ENCODE results near the gene FLRT2.

DNA sequence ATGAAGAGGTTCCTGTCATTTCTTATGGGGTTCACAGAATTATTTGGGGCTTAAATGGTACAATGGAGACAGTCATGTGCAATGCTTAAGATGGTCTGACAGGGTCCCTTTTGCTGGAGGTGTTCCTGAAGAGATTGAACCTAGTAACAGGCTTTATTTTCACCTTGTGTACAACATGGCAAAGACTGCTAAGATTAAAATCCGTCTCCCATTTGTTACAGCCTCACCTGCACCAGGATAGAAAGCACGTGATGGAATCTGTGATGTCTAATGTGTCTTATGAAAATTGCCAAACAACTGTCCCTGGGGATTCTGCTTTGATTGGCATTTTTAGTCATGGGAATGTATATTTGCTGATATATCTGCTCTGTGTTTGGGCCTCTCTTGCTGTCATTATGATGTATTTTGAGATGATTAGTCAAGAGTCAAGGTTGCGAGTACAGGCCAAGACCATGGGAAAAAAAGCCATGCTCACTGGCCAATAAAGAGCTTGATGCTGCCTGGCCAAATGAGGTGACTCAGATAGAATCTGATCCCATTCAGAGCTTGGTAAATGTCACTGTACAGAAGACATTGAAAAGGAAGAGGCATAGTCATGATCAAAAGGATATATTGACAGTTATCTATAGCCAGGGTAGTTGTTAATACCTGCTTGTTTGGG is 96.1 kb downstream of the FLRT2 start:
- no peak for TF ChIP-seq POLR2A (IDR thresholded peaks at IDR 0.05; ENCODE audit: low read depth, low read length)
- no peak for TF ChIP-seq POLR2AphosphoS5 (IDR thresholded peaks at IDR 0.05; ENCODE audit: low read depth, low read length)

All from GM12891 (cell line).